ENCODE results near the gene PNMA8C. TPM values are rescaled to one million over a fixed set of nuclear protein-coding genes. Genes with fewer than 3 reads are reported as not detected.

Gene PNMA8C
- polyA plus RNA-seq, 1 donor (not counting 4 experiments of a cell fraction or from before 2014, with no cell fraction given): not detected

DNA sequence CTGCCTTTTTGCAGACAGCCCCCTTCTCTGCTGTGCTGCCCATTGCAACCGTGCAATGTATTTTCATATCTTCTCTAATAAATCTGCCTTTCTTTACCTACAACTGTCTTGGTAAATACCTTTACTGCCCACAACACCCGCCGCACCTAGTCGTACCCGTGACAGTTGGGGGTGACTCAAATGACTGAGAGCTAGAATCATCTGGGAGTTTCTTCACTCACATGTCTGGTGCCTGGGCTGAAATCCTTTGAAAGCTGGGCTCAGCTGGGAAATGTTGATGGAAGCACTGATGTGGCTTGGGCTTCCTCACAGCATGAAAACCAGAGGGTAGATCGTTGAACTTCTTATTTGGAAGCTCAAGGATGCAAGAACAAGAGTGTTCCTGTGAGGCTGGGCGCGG lies 45.5 kb upstream of the PNMA8C start:
- no peak for TF ChIP-seq EZH2 (IDR thresholded peaks at IDR 0.05; ENCODE audit: low read length)
- TF ChIP-seq CTCF (optimal IDR thresholded peaks at IDR 0.05 in 1 of 3, IDR thresholded peaks at IDR 0.05 in 1 of 3, conservative IDR thresholded peaks at IDR 0.05 in 1 of 3; ENCODE audit: extremely low read depth in 1 of 3, insufficient read depth in 2 of 3, low read length in 3 of 3): no peak
- Histone ChIP-seq H3K9ac (ENCODE audit: control insufficient read depth, extremely low read depth, insufficient read depth, low read length) (no peak overlapping the region), H3K9me1 (ENCODE audit: control insufficient read depth, extremely low read depth, insufficient read depth, low read length) (no peaks in the 10 kb centered on the region)

DNA sequence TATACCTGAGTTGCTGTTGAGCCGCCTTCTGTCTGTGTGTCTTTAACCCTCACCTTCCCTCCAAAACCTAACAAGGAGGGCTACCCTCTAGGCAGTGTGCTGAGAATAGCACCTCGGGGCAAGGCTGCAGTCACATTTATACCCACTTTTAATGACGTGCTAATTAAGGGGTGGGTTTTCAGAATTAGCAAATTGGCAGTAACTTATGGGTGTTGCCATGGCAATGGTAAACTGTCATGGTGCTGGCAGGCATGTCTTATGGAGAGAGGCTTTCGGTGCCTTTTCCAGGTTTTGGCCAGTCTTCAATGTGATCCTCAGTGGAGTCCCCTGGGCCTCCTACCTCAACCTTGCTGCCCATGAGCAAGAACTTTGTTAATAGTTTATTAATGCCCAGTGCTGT lies 43.9 kb upstream of the PNMA8C start:
- Histone ChIP-seq H4K20me1 (ENCODE audit: control insufficient read depth, extremely low read depth, insufficient read depth, low read length) (no peaks in the 10 kb centered on the region), H2AFZ (ENCODE audit: control insufficient read depth, low read length) (no peak overlapping the region), H3K9me3 (ENCODE audit: control insufficient read depth, low read depth, low read length) (no peaks in the 10 kb centered on the region), H3K4me1 (ENCODE audit: control insufficient read depth, extremely low read depth, insufficient read depth, low read length) (peaks cover 7% of the 10 kb centered on the region), H3K27me3 (ENCODE audit: control insufficient read depth, extremely low read depth, insufficient read depth, low read length) (no peaks in the 10 kb centered on the region), H3K36me3 (ENCODE audit: control insufficient read depth in 2 of 2, extremely low read depth in 1 of 2, insufficient read depth in 2 of 2, low read length in 2 of 2) (no peaks in the 10 kb centered on the region), H3K27ac (ENCODE audit: control insufficient read depth, insufficient read depth, low read length) (no peak overlapping the region), H3K9me1 (ENCODE audit: control insufficient read depth, extremely low read depth, insufficient read depth, low read length) (no peaks in the 10 kb centered on the region), H3K79me2 (ENCODE audit: control insufficient read depth, insufficient read depth, low read length) (no peaks in the 10 kb centered on the region), H3K9ac (ENCODE audit: control insufficient read depth, extremely low read depth, insufficient read depth, low read length) (no peak overlapping the region), H3K4me2 (ENCODE audit: control insufficient read depth, extremely low read depth, insufficient read depth, low read depth, low read length) (no peak overlapping the region), H3K4me3 (ENCODE audit: control insufficient read depth in 2 of 3, extremely low read depth in 1 of 3, insufficient read depth in 2 of 3, low read depth in 1 of 3, low read length in 3 of 3) (no peak overlapping the region)
- dilution Hi-C loops (cut with MboI; ENCODE audit: extremely low pct_ligation_motif_present, low sequenced_read_pairs): no loop called here
- FAIRE-seq (no peak), DNase-seq (ENCODE audit: low read depth, low spot score) (no peak)
- no peak for TF ChIP-seq CTCF (optimal IDR thresholded peaks at IDR 0.05 in 1 of 3, IDR thresholded peaks at IDR 0.05 in 1 of 3, conservative IDR thresholded peaks at IDR 0.05 in 1 of 3; ENCODE audit: extremely low read depth in 1 of 3, insufficient read depth in 2 of 3, low read length in 3 of 3)
- TF ChIP-seq EZH2 (IDR thresholded peaks at IDR 0.05; ENCODE audit: low read length): no peak

More for the DNA sequence above, 45.5 kb upstream of the PNMA8C start:
- Histone ChIP-seq H2AFZ (ENCODE audit: control insufficient read depth, low read length) (no peak overlapping the region), H3K4me3 (ENCODE audit: control insufficient read depth in 2 of 3, extremely low read depth in 1 of 3, insufficient read depth in 2 of 3, low read depth in 1 of 3, low read length in 3 of 3) (no peak overlapping the region), H3K4me2 (ENCODE audit: control insufficient read depth, extremely low read depth, insufficient read depth, low read depth, low read length) (no peak overlapping the region), H3K79me2 (ENCODE audit: control insufficient read depth, insufficient read depth, low read length) (no peaks in the 10 kb centered on the region), H3K27ac (ENCODE audit: control insufficient read depth, insufficient read depth, low read length) (no peak overlapping the region), H3K36me3 (ENCODE audit: control insufficient read depth in 2 of 2, extremely low read depth in 1 of 2, insufficient read depth in 2 of 2, low read length in 2 of 2) (no peaks in the 10 kb centered on the region), H3K4me1 (ENCODE audit: control insufficient read depth, extremely low read depth, insufficient read depth, low read length) (peaks cover 7% of the 10 kb centered on the region), H3K27me3 (ENCODE audit: control insufficient read depth, extremely low read depth, insufficient read depth, low read length) (no peaks in the 10 kb centered on the region), H4K20me1 (ENCODE audit: control insufficient read depth, extremely low read depth, insufficient read depth, low read length) (no peaks in the 10 kb centered on the region), H3K9me3 (ENCODE audit: control insufficient read depth, low read depth, low read length) (no peaks in the 10 kb centered on the region)
- no peak for FAIRE-seq
- no peak for DNase-seq (ENCODE audit: low read depth, low spot score)
- dilution Hi-C loops (cut with MboI; ENCODE audit: extremely low pct_ligation_motif_present, low sequenced_read_pairs): no loop called here
